H1 (cell line): ENCODE results near the gene PFDN4. TPM values are rescaled to one million over a fixed set of nuclear protein-coding genes. Genes with fewer than 3 reads are reported as not detected.

Source experiments
- CTCF ChIA-PET: fragments of 300-600 bp; sonication (Branson Sonifier 250); formaldehyde crosslinking; loops from one replicate; lab custom pipeline; 2021; ENCODE audit not compliant: partially characterized antibody; lab: Charles Lee
- POLR2A ChIA-PET: fragments of 300-600 bp; sonication (Branson Sonifier 250); formaldehyde crosslinking; loops from one replicate; lab custom pipeline; 2021; ENCODE audit warnings: inconsistent platforms; ENCODE audit not compliant: partially characterized antibody; lab: Charles Lee
- DNase-seq, 2 experiments: peaks; one replicate each; pipeline versions ENCODE4 v3.0.0 to v3.0.0-alpha.2; 2010 to 2022; ENCODE audit warnings: low spot score in 2 of 2, low read depth in 1 of 2, mixed read lengths in 1 of 2
- FAIRE-seq: peaks from 2 replicates; lab custom pipeline; 2011; peaks lifted over from hg19 to GRCh38; lab: Jason Lieb, UNC
- H2AFZ ChIP-seq: 2 replicates; pipeline ENCODE4 v1.8.1; 2012; ENCODE audit warnings: low read length, inconsistent platforms
- H2AK5ac ChIP-seq: 2 replicates; pipeline ENCODE4 v1.6.1; 2013; ENCODE audit warnings: low read depth, low read length
- H2BK120ac ChIP-seq: replicated peaks from 2 replicates; pipeline ENCODE3; 2013; ENCODE audit warnings: low read depth, low read length, inconsistent platforms
- H2BK12ac ChIP-seq: 2 replicates; pipeline ENCODE4 v1.6.1; 2013; ENCODE audit warnings: low read depth, low read length
- H2BK15ac ChIP-seq: 2 replicates; pipeline ENCODE4 v1.6.1; 2013; ENCODE audit warnings: low read length
- H2BK20ac ChIP-seq: 2 replicates; pipeline ENCODE4 v1.6.1; 2013; ENCODE audit warnings: low read length
- H2BK5ac ChIP-seq: 2 replicates; pipeline ENCODE4 v1.6.1; 2013; ENCODE audit warnings: low read depth, low read length
- H3K14ac ChIP-seq: 2 replicates; pipeline ENCODE4 v1.6.1; 2013; ENCODE audit warnings: inconsistent platforms; ENCODE audit not compliant: insufficient read length
- H3K18ac ChIP-seq: 2 replicates; pipeline ENCODE4 v1.6.1; 2013; ENCODE audit warnings: low read length; ENCODE audit errors: extremely low read depth
- H3K23ac ChIP-seq: 2 replicates; pipeline ENCODE4 v1.6.1; 2013; ENCODE audit warnings: inconsistent platforms; ENCODE audit not compliant: insufficient read length
- H3K23me2 ChIP-seq: 2 replicates; pipeline ENCODE4 v1.6.1; 2013; ENCODE audit warnings: low read depth, low read length
- H3K27ac ChIP-seq: 2 replicates; pipeline ENCODE4 v1.6.1; 2011; ENCODE audit warnings: low read depth, low read length, inconsistent platforms
- H3K27me3 ChIP-seq, 4 experiments: replicated peaks in 1 of 4; 1 replicate in 1 of 4; 2 replicates in 3 of 4; pipeline versions ENCODE4 v1.6.1 to v1.8.1; 2011 to 2013; ENCODE audit warnings: low read length in 3 of 4, mild to moderate bottlenecking in 3 of 4, inconsistent platforms in 2 of 4, mixed read lengths in 2 of 4, moderate library complexity in 1 of 4; ENCODE audit not compliant: control insufficient read depth in 3 of 4, insufficient read depth in 3 of 4; ENCODE audit errors: extremely low read depth in 1 of 4
- H3K36me3 ChIP-seq, 4 experiments: 2 replicates each; pipeline versions ENCODE4 v1.6.1 to v1.8.1; 2011 to 2013; ENCODE audit warnings: mild to moderate bottlenecking in 4 of 4, low read length in 3 of 4, moderate library complexity in 2 of 4, control low read depth in 1 of 4, inconsistent platforms in 1 of 4; ENCODE audit not compliant: insufficient read depth in 4 of 4, control insufficient read depth in 2 of 4
- H3K4ac ChIP-seq: replicated peaks from 2 replicates; pipeline ENCODE3; 2013; ENCODE audit warnings: low read length, low read depth, mixed read lengths, inconsistent platforms; ENCODE audit not compliant: insufficient read length
- H3K4me1 ChIP-seq, 4 experiments: replicated peaks in 1 of 4; 1 replicate in 1 of 4; 2 replicates in 3 of 4; pipeline versions ENCODE4 v1.6.1 to v1.8.1; 2011 to 2013; ENCODE audit warnings: low read length in 3 of 4, inconsistent platforms in 2 of 4, mixed read lengths in 1 of 4; ENCODE audit not compliant: insufficient read depth in 4 of 4, control insufficient read depth in 3 of 4
- H3K4me2 ChIP-seq, 2 experiments: 2 replicates each; pipeline versions ENCODE4 v1.6.1 to v1.8.1; 2011 to 2013; ENCODE audit warnings: low read depth in 2 of 2, low read length in 2 of 2, control low read depth in 1 of 2, inconsistent platforms in 1 of 2, mild to moderate bottlenecking in 1 of 2; ENCODE audit not compliant: insufficient read depth in 1 of 2
- H3K4me3 ChIP-seq, 4 experiments: fragments of 200-600, 300-600 bp in 1 of 4; sonication (generic), shearing (Covaris generic), sonication (Bioruptor Twin) in 1 of 4; 2 replicates each; pipeline versions ENCODE4 v1.5.1 to v1.8.1; 2011 to 2016; ENCODE audit warnings: low read length in 4 of 4, low read depth in 3 of 4, control low read depth in 2 of 4, inconsistent platforms in 2 of 4, mild to moderate bottlenecking in 2 of 4, mixed read lengths in 1 of 4, moderate library complexity in 1 of 4; ENCODE audit not compliant: insufficient read depth in 2 of 4; ENCODE audit errors: extremely low read depth in 1 of 4
- H3K56ac ChIP-seq: replicated peaks from 2 replicates; pipeline ENCODE3; 2013; ENCODE audit warnings: low read depth, mild to moderate bottlenecking, mixed read lengths, low read length, inconsistent platforms; ENCODE audit not compliant: insufficient read length
- H3K79me1 ChIP-seq: 2 replicates; pipeline ENCODE4 v1.6.1; 2013; ENCODE audit warnings: low read depth, low read length, control low read depth
- H3K79me2 ChIP-seq, 2 experiments: 2 replicates each; pipeline versions ENCODE4 v1.6.1 to v1.8.1; 2012 to 2013; ENCODE audit warnings: low read length in 2 of 2, mild to moderate bottlenecking in 2 of 2, inconsistent platforms in 1 of 2; ENCODE audit not compliant: insufficient read depth in 2 of 2, control insufficient read depth in 1 of 2
- H3K9ac ChIP-seq, 4 experiments: replicated peaks in 1 of 4; 1 replicate in 1 of 4; 2 replicates in 3 of 4; pipeline versions ENCODE4 v1.6.1 to v1.8.1; 2011 to 2013; ENCODE audit warnings: low read depth in 3 of 4, low read length in 3 of 4, control low read depth in 2 of 4, mild to moderate bottlenecking in 2 of 4, moderate library complexity in 2 of 4, inconsistent platforms in 1 of 4; ENCODE audit errors: extremely low read depth in 1 of 4
- H3K9me3 ChIP-seq, 2 experiments: 2 replicates each; pipeline versions ENCODE4 v1.6.1 to v1.8.1; 2012 to 2013; ENCODE audit warnings: mild to moderate bottlenecking in 2 of 2, moderate library complexity in 2 of 2, control low read depth in 1 of 2, inconsistent platforms in 1 of 2, low read depth in 1 of 2, low read length in 1 of 2, mixed read lengths in 1 of 2; ENCODE audit not compliant: insufficient read depth in 2 of 2
- H4K20me1 ChIP-seq, 2 experiments: replicated peaks in 1 of 2; 2 replicates each; pipeline versions ENCODE3 to v1.8.1; 2011 to 2013; ENCODE audit warnings: inconsistent platforms in 2 of 2, low read length in 2 of 2, mild to moderate bottlenecking in 1 of 2; ENCODE audit not compliant: insufficient read depth in 2 of 2, control insufficient read depth in 1 of 2
- H4K5ac ChIP-seq: 2 replicates; pipeline ENCODE4 v1.6.1; 2013; ENCODE audit warnings: low read length, low read depth, mixed read lengths, inconsistent platforms; ENCODE audit not compliant: insufficient read length
- H4K8ac ChIP-seq: 2 replicates; pipeline ENCODE4 v1.8.0; 2013; ENCODE audit warnings: mild to moderate bottlenecking, moderate library complexity, low read length, inconsistent platforms; ENCODE audit not compliant: insufficient read depth; ENCODE audit errors: extremely low read depth
- H4K91ac ChIP-seq: replicated peaks from 2 replicates; pipeline ENCODE3; 2013; ENCODE audit warnings: low read length, mixed read lengths, inconsistent platforms; ENCODE audit not compliant: insufficient read length
- CHD1 ChIP-seq: IDR thresholded peaks from 2 replicates; pipeline ENCODE4 v1.6.1; 2012; ENCODE audit warnings: low read depth, low read length, improper control_type of control experiment
- CTCF ChIP-seq, 3 experiments: IDR thresholded peaks; 1 replicate in 2 of 3; 2 replicates in 1 of 3; pipeline versions ENCODE4 v1.5.1 to v1.6.1; 2011; ENCODE audit warnings: low read length in 3 of 3, mild to moderate bottlenecking in 3 of 3, inconsistent platforms in 2 of 3, low read depth in 1 of 3, moderate library complexity in 1 of 3; ENCODE audit not compliant: insufficient read depth in 1 of 3; ENCODE audit errors: control extremely low read depth in 1 of 3
- RAD21 ChIP-seq, 2 experiments: IDR thresholded peaks in 1 of 2; conservative IDR thresholded peaks in 1 of 2; 2 replicates each; pipeline ENCODE4 v1.6.1; 2011; ENCODE audit warnings: low read depth in 2 of 2, low read length in 2 of 2, improper control_type of control experiment in 1 of 2, inconsistent platforms in 1 of 2, mild to moderate bottlenecking in 1 of 2, moderate library complexity in 1 of 2
- RBBP5 ChIP-seq: IDR thresholded peaks from 2 replicates; pipeline ENCODE4 v1.7.1; 2012; ENCODE audit warnings: low read depth, mild to moderate bottlenecking, inconsistent platforms, low read length, moderate library complexity, borderline replicate concordance
- RFX5 ChIP-seq: IDR thresholded peaks from 2 replicates; pipeline ENCODE4 v1.6.1; 2011; ENCODE audit warnings: low read depth, low read length, improper control_type of control experiment, borderline replicate concordance
- TBP ChIP-seq: IDR thresholded peaks from 2 replicates; pipeline ENCODE4 v1.6.1; 2011; ENCODE audit warnings: low read depth, low read length, improper control_type of control experiment
- WGBS, 2 experiments: shearing (Covaris generic) in 1 of 2; methylation state at CpG; one replicate each; pipeline versions ENCODE4 v1.1.6 to v1.1.7; 2013 to 2015; ENCODE audit warnings: low lambda C conversion rate in 2 of 2, mixed read lengths in 2 of 2, inconsistent platforms in 1 of 2, low coverage in 1 of 2, missing lambda C conversion rate in 1 of 2; ENCODE audit not compliant: insufficient replicate concordance in 2 of 2, insufficient coverage in 1 of 2, insufficient read length in 1 of 2; ENCODE audit errors: extremely low coverage in 1 of 2, missing lambda C conversion rate in 1 of 2; 5-methylcytosine and 5-hydroxymethylcytosine counted together
- polyA plus RNA-seq, 7 experiments: library from polyadenylated mRNA; depleted of rRNA in 3 of 7; stranded (reverse) in 5 of 7; unstranded in 2 of 7; fragments of >200 nt in 5 of 7; fragments of 200-250 nt in 2 of 7; gene quantifications; 1 replicate in 5 of 7; 2 replicates in 1 of 7; 4 replicates in 1 of 7; pipeline versions ENCODE4 v1.2.1 to v1.2.3, GENCODE V29; 2011 to 2013; ENCODE audit warnings: missing spikeins in 2 of 7, mixed read lengths in 2 of 7
- total RNA-seq: library from RNA; stranded (reverse); fragmentation: NEBNext Ultra II Directional; extraction: Animal tissue kit (Norgen Biotek cat#: 25700); gene quantifications from 2 replicates; pipeline ENCODE4 v1.2.1, GENCODE V29; 2021

Gene PFDN4
- total and polyA plus RNA-seq, 2 of the 8 experiments (the other 6 are each of a cell fraction or from before 2014, with no cell fraction given): 41.9 to 96.8 TPM

- H3K9ac ChIP-seq: no peak overlapping the region
- H2BK12ac ChIP-seq: no peak overlapping the region
- no peak overlapping the region for H2BK15ac ChIP-seq
- WGBS, 2 experiments: 93 to 100% methylated on average over 1 to 6 of the region's 6 CpGs
- no peaks in the 10 kb centered on the region for H3K27me3 ChIP-seq
- H4K91ac ChIP-seq: no peak overlapping the region
- no peak overlapping the region for H3K56ac ChIP-seq
- H2BK20ac ChIP-seq: no peak overlapping the region
- H3K18ac ChIP-seq: no peak overlapping the region
- no peaks in the 10 kb centered on the region; the same call in 1 of the 2 replicates for H3K23me2 ChIP-seq
- no peak overlapping the region for H3K14ac ChIP-seq
- H2AFZ ChIP-seq: no peak overlapping the region
- no peak overlapping the region for H3K27ac ChIP-seq
- peaks cover 3 to 40% (median 15%) of the 10 kb centered on the region in 4 experiments for H3K36me3 ChIP-seq
- H3K4me3 ChIP-seq: no peak overlapping the region
- H2BK5ac ChIP-seq: no peak overlapping the region
- no peak overlapping the region for H3K23ac ChIP-seq
- H3K4me1 ChIP-seq: peaks cover 0 to 12% (median 11%) of the 10 kb centered on the region in 4 experiments; a peak in 5 of 7 replicates
- no peak overlapping the region for H2BK120ac ChIP-seq
- H2AK5ac ChIP-seq: no peak overlapping the region
- H3K4ac ChIP-seq: no peak overlapping the region
- H3K9me3 ChIP-seq: no peaks in the 10 kb centered on the region
- POLR2A ChIA-PET: no interaction called here
- H3K79me1 ChIP-seq: no peaks in the 10 kb centered on the region
- H4K8ac ChIP-seq: no peak overlapping the region
- peaks cover 0 to 13% of the 10 kb centered on the region in 2 experiments; a peak in 2 of 4 replicates for H3K79me2 ChIP-seq
- DNase-seq (no peak), FAIRE-seq (no peak)
- H4K20me1 ChIP-seq: peaks cover 0 to 1% of the 10 kb centered on the region in 2 experiments
- TF ChIP-seq CTCF (IDR thresholded peaks at IDR 0.05; ENCODE audit: control extremely low read depth in 1 of 3, insufficient read depth in 1 of 3, low read depth in 1 of 3, low read length in 3 of 3) (peak in 2 of 3 experiments; percentile 22 to 23; a peak in 2 of 4 replicates), RBBP5 (no peak), RAD21 (IDR thresholded peaks at IDR 0.05 in 1 of 2, conservative IDR thresholded peaks at IDR 0.05 in 1 of 2; ENCODE audit: low read depth in 2 of 2, low read length in 2 of 2) (peak; percentile 64 to 70), CHD1 (no peak), RFX5 (no peak), TBP (no peak)
- H4K5ac ChIP-seq: no peak overlapping the region
- no peak overlapping the region for H3K4me2 ChIP-seq
- CTCF ChIA-PET: interaction anchor here (0.6 to 3.3 kb wide), 13 partner anchors 10 to 1716 kb away, joined by 3 to 27 read pairs (median 3); partner anchors contain the start of gene PFDN4
These were observed 12.0 kb downstream of the PFDN4 start for GRCh38 chr20:54219751-54220426.
